HepG2 (cell line): ENCODE measurements around the gene HPCAL1. TPM values are rescaled to one million over a fixed set of nuclear protein-coding genes. Genes with fewer than 3 reads are reported as not detected.

Experiments
- AKAP8 ChIP-seq: sonication (generic); formaldehyde crosslinking; IDR thresholded peaks from 2 replicates; pipeline ENCODE4 v1.5.1; 2020; ENCODE audit warnings: mild to moderate bottlenecking, missing genetic modification reagents
- GZF1 ChIP-seq: sonication (generic); formaldehyde crosslinking; IDR thresholded peaks from 2 replicates; pipeline ENCODE4 v1.5.1; 2020; ENCODE audit warnings: mild to moderate bottlenecking, missing genetic modification reagents
- MAFG ChIP-seq: sonication (generic); formaldehyde crosslinking; IDR thresholded peaks from 2 replicates; pipeline ENCODE4 v1.5.1; 2020; ENCODE audit warnings: mild to moderate bottlenecking, missing genetic modification reagents
- RXRB ChIP-seq: IDR thresholded peaks from 2 replicates; pipeline ENCODE4 v1.6.1; 2016; ENCODE audit warnings: borderline replicate concordance, missing genetic modification reagents, missing compliant biosample characterization
- TAF1 ChIP-seq: sonication (generic); formaldehyde crosslinking; IDR thresholded peaks from 2 replicates; pipeline ENCODE4 v1.4.0; 2020; ENCODE audit warnings: missing genetic modification reagents
- TCF7L2 ChIP-seq: IDR thresholded peaks from 2 replicates; pipeline ENCODE4 v1.6.1; 2011; ENCODE audit warnings: mild to moderate bottlenecking, low read depth, low read length, moderate library complexity
- TOPORS ChIP-seq: sonication (generic); formaldehyde crosslinking; IDR thresholded peaks from 2 replicates; pipeline ENCODE4 v1.8.0; 2023; ENCODE audit warnings: mild to moderate bottlenecking, missing genetic modification reagents
- XBP1 ChIP-seq: sonication (generic); formaldehyde crosslinking; IDR thresholded peaks from 2 replicates; pipeline ENCODE4 v1.5.0; 2020; ENCODE audit warnings: missing genetic modification reagents
- ZBTB1 ChIP-seq: sonication (generic); formaldehyde crosslinking; IDR thresholded peaks from 2 replicates; pipeline ENCODE4 v1.4.0; 2020; ENCODE audit warnings: missing genetic modification reagents, borderline replicate concordance
- ZBTB42 ChIP-seq: sonication (generic); formaldehyde crosslinking; IDR thresholded peaks from 2 replicates; pipeline ENCODE4 v1.5.0; 2020; ENCODE audit warnings: mild to moderate bottlenecking, missing genetic modification reagents
- ZNF101 ChIP-seq: sonication (generic); formaldehyde crosslinking; IDR thresholded peaks from 2 replicates; pipeline ENCODE4 v1.4.0; 2020; ENCODE audit warnings: mild to moderate bottlenecking, low read depth, missing genetic modification reagents, borderline replicate concordance
- ZNF326 ChIP-seq: sonication (generic); formaldehyde crosslinking; IDR thresholded peaks from 2 replicates; pipeline ENCODE4 v1.4.0; 2020; ENCODE audit warnings: missing genetic modification reagents, borderline replicate concordance
- ZNF335 ChIP-seq: sonication (generic); formaldehyde crosslinking; IDR thresholded peaks from 2 replicates; pipeline ENCODE4 v1.4.0; 2020; ENCODE audit warnings: missing genetic modification reagents
- ZNF75D ChIP-seq: sonication (generic); formaldehyde crosslinking; IDR thresholded peaks from 2 replicates; pipeline ENCODE4 v1.8.1; 2023; ENCODE audit warnings: missing genetic modification reagents, mild to moderate bottlenecking, borderline replicate concordance
- polyA plus RNA-seq, 8 experiments: library from polyadenylated mRNA; depleted of rRNA in 3 of 8; stranded (reverse) in 7 of 8; unstranded in 1 of 8; fragments of >200 nt; fragmentation: Illumina TruSeq in 4 of 8; extraction: Trizol in 4 of 8; gene quantifications; 2 replicates each; pipeline versions ENCODE4 v1.2.1 to v1.2.3, GENCODE V29; 2011 to 2016; ENCODE audit warnings: low read depth in 4 of 8, missing spikeins in 1 of 8, mixed read lengths in 1 of 8; ENCODE audit not compliant: insufficient read depth in 1 of 8
- total RNA-seq, 5 experiments: library from RNA; depleted of rRNA; stranded (reverse); fragments of >200 nt; fragmentation: Illumina TruSeq; extraction: Trizol; gene quantifications; 2 replicates each; pipeline ENCODE4 v1.2.3, GENCODE V29; 2016; ENCODE audit warnings: low read depth in 1 of 5
- TF ChIP-seq, protein P1 (sequence below): IDR thresholded peaks from 2 replicates; pipeline ENCODE4 v1.6.1; 2016
- TF ChIP-seq, protein P2 (sequence below): sonication (generic); formaldehyde crosslinking; IDR thresholded peaks from 2 replicates; pipeline ENCODE4 v1.5.1; 2020; ENCODE audit warnings: mild to moderate bottlenecking, missing genetic modification reagents, moderate library complexity
- TF ChIP-seq, protein P3 (sequence below): sonication (generic); formaldehyde crosslinking; IDR thresholded peaks from 2 replicates; pipeline ENCODE4 v1.4.0; 2020; ENCODE audit warnings: missing genetic modification reagents
- TF ChIP-seq, protein P4 (sequence below): sonication (generic); formaldehyde crosslinking; IDR thresholded peaks from 2 replicates; pipeline ENCODE4 v1.4.0; 2020; ENCODE audit warnings: missing genetic modification reagents, borderline replicate concordance

HPCAL1 gene
- total and polyA plus RNA-seq, 2 of the 13 experiments (the other 11 are each of a cell fraction or from before 2014, with no cell fraction given): 29.5 to 29.9 TPM

DNA sequence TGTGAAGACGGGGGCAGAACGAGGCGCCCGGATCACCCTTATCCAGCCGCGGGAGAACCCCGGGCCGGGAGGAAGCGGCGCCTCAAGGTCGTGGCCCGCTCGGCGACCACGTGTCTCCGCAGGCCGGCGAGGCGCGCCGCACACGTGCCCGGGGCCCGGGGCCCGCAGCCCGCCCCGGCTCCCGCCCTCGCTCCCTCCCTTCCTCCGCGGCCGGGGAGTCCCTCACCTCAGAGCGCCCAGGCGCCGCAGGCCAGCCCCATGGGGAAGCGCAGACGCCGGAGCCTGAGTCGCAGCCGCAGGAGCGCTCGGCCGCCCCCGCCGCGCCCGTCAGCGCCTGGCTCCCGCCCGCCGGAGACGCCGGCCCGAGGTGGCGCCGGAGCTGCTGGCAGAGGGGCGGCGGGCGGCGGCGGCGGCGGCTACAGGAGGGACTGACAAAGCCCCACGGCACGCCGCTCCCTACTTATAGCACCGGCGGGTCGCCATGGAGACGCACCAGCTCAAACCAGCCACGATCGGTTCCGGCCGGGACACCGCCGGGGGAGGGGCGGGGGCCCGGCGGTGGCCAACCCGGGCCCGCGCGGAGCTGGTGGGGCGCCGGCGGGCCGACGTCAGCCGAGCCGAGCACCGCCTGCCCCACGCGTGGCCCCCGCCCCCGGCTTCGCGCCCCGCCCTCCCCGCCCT lies 145.3 kb downstream of the HPCAL1 start, which contains the start of gene ODC1 (continued):
- no peak for TF ChIP-seq TAF1
- TF ChIP-seq, protein P1, sequence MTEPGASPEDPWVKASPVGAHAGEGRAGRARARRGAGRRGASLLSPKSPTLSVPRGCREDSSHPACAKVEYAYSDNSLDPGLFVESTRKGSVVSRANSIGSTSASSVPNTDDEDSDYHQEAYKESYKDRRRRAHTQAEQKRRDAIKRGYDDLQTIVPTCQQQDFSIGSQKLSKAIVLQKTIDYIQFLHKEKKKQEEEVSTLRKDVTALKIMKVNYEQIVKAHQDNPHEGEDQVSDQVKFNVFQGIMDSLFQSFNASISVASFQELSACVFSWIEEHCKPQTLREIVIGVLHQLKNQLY (CRISPR knock-in tag): peak; percentile 56; the same call in 1 of the 2 replicates
- no peak for TF ChIP-seq ZNF326 (CRISPR knock-in tag)
- peak; percentile 24; the same call in 1 of the 2 replicates for TF ChIP-seq TOPORS (CRISPR knock-in tag)
- TF ChIP-seq, protein P2, sequence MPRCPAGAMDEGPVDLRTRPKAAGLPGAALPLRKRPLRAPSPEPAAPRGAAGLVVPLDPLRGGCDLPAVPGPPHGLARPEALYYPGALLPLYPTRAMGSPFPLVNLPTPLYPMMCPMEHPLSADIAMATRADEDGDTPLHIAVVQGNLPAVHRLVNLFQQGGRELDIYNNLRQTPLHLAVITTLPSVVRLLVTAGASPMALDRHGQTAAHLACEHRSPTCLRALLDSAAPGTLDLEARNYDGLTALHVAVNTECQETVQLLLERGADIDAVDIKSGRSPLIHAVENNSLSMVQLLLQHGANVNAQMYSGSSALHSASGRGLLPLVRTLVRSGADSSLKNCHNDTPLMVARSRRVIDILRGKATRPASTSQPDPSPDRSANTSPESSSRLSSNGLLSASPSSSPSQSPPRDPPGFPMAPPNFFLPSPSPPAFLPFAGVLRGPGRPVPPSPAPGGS: peak; percentile 99
- no peak; the same call in 1 of the 2 replicates for TF ChIP-seq RXRB
- TF ChIP-seq AKAP8 (CRISPR knock-in tag): 0 out of 2 replicates have a peak, but pooled peaks have one; percentile 64
- TF ChIP-seq, protein P3, sequence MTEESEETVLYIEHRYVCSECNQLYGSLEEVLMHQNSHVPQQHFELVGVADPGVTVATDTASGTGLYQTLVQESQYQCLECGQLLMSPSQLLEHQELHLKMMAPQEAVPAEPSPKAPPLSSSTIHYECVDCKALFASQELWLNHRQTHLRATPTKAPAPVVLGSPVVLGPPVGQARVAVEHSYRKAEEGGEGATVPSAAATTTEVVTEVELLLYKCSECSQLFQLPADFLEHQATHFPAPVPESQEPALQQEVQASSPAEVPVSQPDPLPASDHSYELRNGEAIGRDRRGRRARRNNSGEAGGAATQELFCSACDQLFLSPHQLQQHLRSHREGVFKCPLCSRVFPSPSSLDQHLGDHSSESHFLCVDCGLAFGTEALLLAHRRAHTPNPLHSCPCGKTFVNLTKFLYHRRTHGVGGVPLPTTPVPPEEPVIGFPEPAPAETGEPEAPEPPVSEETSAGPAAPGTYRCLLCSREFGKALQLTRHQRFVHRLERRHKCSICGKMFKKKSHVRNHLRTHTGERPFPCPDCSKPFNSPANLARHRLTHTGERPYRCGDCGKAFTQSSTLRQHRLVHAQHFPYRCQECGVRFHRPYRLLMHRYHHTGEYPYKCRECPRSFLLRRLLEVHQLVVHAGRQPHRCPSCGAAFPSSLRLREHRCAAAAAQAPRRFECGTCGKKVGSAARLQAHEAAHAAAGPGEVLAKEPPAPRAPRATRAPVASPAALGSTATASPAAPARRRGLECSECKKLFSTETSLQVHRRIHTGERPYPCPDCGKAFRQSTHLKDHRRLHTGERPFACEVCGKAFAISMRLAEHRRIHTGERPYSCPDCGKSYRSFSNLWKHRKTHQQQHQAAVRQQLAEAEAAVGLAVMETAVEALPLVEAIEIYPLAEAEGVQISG (CRISPR knock-in tag): peak; percentile 89
- peak; percentile 94; the same call in 1 of the 2 replicates for TF ChIP-seq ZNF101
- TF ChIP-seq ZBTB42 (CRISPR knock-in tag): peak; percentile 94; the same call in 1 of the 2 replicates
- TF ChIP-seq ZBTB1: no peak
- TF ChIP-seq XBP1 (CRISPR knock-in tag): no peak
- no peak for TF ChIP-seq TCF7L2
- no peak for TF ChIP-seq GZF1 (CRISPR knock-in tag)
- TF ChIP-seq ZNF75D (CRISPR knock-in tag): no peak; the same call in 1 of the 2 replicates
- TF ChIP-seq, protein P4, sequence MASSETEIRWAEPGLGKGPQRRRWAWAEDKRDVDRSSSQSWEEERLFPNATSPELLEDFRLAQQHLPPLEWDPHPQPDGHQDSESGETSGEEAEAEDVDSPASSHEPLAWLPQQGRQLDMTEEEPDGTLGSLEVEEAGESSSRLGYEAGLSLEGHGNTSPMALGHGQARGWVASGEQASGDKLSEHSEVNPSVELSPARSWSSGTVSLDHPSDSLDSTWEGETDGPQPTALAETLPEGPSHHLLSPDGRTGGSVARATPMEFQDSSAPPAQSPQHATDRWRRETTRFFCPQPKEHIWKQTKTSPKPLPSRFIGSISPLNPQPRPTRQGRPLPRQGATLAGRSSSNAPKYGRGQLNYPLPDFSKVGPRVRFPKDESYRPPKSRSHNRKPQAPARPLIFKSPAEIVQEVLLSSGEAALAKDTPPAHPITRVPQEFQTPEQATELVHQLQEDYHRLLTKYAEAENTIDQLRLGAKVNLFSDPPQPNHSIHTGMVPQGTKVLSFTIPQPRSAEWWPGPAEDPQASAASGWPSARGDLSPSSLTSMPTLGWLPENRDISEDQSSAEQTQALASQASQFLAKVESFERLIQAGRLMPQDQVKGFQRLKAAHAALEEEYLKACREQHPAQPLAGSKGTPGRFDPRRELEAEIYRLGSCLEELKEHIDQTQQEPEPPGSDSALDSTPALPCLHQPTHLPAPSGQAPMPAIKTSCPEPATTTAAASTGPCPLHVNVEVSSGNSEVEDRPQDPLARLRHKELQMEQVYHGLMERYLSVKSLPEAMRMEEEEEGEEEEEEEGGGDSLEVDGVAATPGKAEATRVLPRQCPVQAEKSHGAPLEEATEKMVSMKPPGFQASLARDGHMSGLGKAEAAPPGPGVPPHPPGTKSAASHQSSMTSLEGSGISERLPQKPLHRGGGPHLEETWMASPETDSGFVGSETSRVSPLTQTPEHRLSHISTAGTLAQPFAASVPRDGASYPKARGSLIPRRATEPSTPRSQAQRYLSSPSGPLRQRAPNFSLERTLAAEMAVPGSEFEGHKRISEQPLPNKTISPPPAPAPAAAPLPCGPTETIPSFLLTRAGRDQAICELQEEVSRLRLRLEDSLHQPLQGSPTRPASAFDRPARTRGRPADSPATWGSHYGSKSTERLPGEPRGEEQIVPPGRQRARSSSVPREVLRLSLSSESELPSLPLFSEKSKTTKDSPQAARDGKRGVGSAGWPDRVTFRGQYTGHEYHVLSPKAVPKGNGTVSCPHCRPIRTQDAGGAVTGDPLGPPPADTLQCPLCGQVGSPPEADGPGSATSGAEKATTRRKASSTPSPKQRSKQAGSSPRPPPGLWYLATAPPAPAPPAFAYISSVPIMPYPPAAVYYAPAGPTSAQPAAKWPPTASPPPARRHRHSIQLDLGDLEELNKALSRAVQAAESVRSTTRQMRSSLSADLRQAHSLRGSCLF (CRISPR knock-in tag): peak; percentile 78; the same call in 1 of the 2 replicates
- TF ChIP-seq MAFG (CRISPR knock-in tag): no peak; the same call in 1 of the 2 replicates
- TF ChIP-seq ZNF335 (CRISPR knock-in tag): no peak; the same call in 1 of the 2 replicates
